Placental pericyte (primary cell): Measurements from ENCODE around the gene WDR45B. TPM values are rescaled to one million over a fixed set of nuclear protein-coding genes. Genes with fewer than 3 reads are reported as not detected.

Experiments
- small RNA-seq: library from RNA; depleted of rRNA; stranded (forward); fragments of <200 nt; gene quantifications from one replicate; pipeline ENCODE3, GENCODE V24; 2012; ENCODE audit warnings: low replicate concordance
- total RNA-seq: library from RNA; depleted of rRNA; stranded (reverse); fragments of >200 nt; gene quantifications from 2 replicates; pipeline ENCODE4 v1.2.3, GENCODE V29; 2012

The WDR45B gene
- 43.1 and 65.4 TPM in 2 replicates for total RNA-seq

DNA sequence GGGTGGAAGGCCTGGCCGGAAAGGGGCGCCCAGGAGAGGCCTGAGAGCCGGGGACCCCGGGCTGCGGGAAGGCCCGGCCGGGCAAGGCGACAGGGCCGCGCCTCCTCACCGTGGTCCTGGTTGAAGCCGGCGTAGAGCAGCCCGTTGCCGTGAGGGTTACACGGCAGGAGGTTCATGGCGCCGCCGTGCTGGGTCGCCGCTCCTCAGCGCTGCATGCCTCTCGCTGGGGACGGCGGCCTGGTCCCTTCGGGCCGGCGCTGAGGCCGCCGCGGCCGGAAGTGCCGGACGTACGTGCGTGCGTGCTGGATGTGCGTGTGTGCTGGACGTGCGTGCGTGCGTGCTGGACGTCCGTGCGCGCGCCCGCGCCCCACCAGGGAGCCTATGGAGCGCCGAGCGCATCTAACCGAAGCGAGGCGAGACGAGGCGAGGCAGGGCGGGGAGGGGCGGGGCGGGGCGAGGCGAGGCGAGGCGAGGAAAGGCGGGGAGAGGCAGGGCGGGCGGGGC lies at the start of gene WDR45B:
Gene WDR45B, minus strand, starts transcription at position 280 of the 504 bp plus-strand sequence. Its CDS starts 104 bp downstream, at position 176.

Small RNAs within 50 kb of the gene (small RNA-seq; reads per million reads assigned to genes)
- 0.10 reads per million for gene MIR4525

Other genes with a start within 250 kb of the WDR45B start
- gene HEXD, start 230.1 kb downstream of the WDR45B start, total RNA-seq, result 6.0 and 12.0 TPM in 2 replicates
- 32.8 and 38.9 TPM in 2 replicates for gene OGFOD3, start 229.9 kb downstream of the WDR45B start, total RNA-seq
- 60.4 and 66.7 TPM in 2 replicates for gene CYBC1, start 197.7 kb downstream of the WDR45B start, total RNA-seq
- gene NARF, start 189.7 kb downstream of the WDR45B start, total RNA-seq, result 37.2 and 45.1 TPM in 2 replicates
- 44.6 and 48.0 TPM in 2 replicates for gene FOXK2, start 128.7 kb downstream of the WDR45B start, total RNA-seq
- gene RAB40B, start 50.3 kb upstream of the WDR45B start, total RNA-seq, result 1.8 and 5.4 TPM in 2 replicates
- gene FN3KRP, start 68.3 kb upstream of the WDR45B start, total RNA-seq, result 11.6 and 21.8 TPM in 2 replicates
- 1.4 and 3.3 TPM in 2 replicates for gene FN3K, start 87.2 kb upstream of the WDR45B start, total RNA-seq
- 30.2 and 36.9 TPM in 2 replicates for gene TBCD, start 103.6 kb upstream of the WDR45B start, total RNA-seq
- not detected in 2 replicates for gene ZNF750, start 191.6 kb upstream of the WDR45B start, total RNA-seq